HL-60/S4 treated with retinoic acid at 250 ng/mL for 4 days and 3 days (cell line): Measurements from ENCODE around the gene ZFR.

Experiments
- in situ Hi-C: fragments of 300-500 bp; cut with MboI; formaldehyde crosslinking; loops from 2 replicates; pipeline ENCODE4 v1.7.0; 2022; ENCODE audit warnings: low sequenced_read_pairs

ZFR gene

GRCh38 chr5:32444431-32445286 is at the start of gene ZFR:
ZFR (minus strand) TSS chr5:32444740; CDS start chr5:32444658, 82 bp downstream.
- in situ Hi-C loops: no loop called here

- in situ Hi-C loops: no loop called here
Measured at GRCh38 chr5:32490972-32491557, 46.5 kb upstream of the ZFR start.

GRCh38 chr5:32489791-32490562 is 45.4 kb upstream of the ZFR start:
- in situ Hi-C loops: loop anchor here (10.0 kb wide), 1 partner anchor 105 kb away; no protein-coding TSS in a partner anchor

GRCh38 chr5:32487424-32487823 is 42.9 kb upstream of the ZFR start:
- in situ Hi-C loops: loop anchor here (10.0 kb wide), 1 partner anchor 107 kb away; no protein-coding TSS in a partner anchor

- in situ Hi-C loops: loop anchor here (10.0 kb wide), 1 partner anchor 108 kb away; no protein-coding TSS in a partner anchor
Measured at GRCh38 chr5:32487008-32487407, 42.5 kb upstream of the ZFR start.

- in situ Hi-C loops: loop anchor here (10.0 kb wide), 1 partner anchor 113 kb away; no protein-coding TSS in a partner anchor
Measured at GRCh38 chr5:32482193-32482592, 37.7 kb upstream of the ZFR start.

- in situ Hi-C loops: no loop called here
Measured at GRCh38 chr5:32479096-32479495, 34.6 kb upstream of the ZFR start.

- in situ Hi-C loops: no loop called here
Measured at GRCh38 chr5:32476891-32477290, 32.4 kb upstream of the ZFR start.

GRCh38 chr5:32475334-32476097 is 31.0 kb upstream of the ZFR start:
- in situ Hi-C loops: no loop called here

GRCh38 chr5:32474209-32474854 is 29.8 kb upstream of the ZFR start:
- in situ Hi-C loops: no loop called here

- in situ Hi-C loops: no loop called here
Measured at GRCh38 chr5:32473072-32473471, 28.5 kb upstream of the ZFR start.

GRCh38 chr5:32471784-32472183 is 27.2 kb upstream of the ZFR start:
- in situ Hi-C loops: no loop called here

- in situ Hi-C loops: no loop called here
Measured at GRCh38 chr5:32465076-32465475, 20.5 kb upstream of the ZFR start.

- in situ Hi-C loops: no loop called here
Measured at GRCh38 chr5:32462618-32463017, 18.1 kb upstream of the ZFR start.

- in situ Hi-C loops: no loop called here
Measured at GRCh38 chr5:32461441-32462120, 17.0 kb upstream of the ZFR start.

- in situ Hi-C loops: no loop called here
Measured at GRCh38 chr5:32460702-32461101, 16.2 kb upstream of the ZFR start.

- in situ Hi-C loops: no loop called here
Measured at GRCh38 chr5:32458880-32459495, 14.4 kb upstream of the ZFR start.

GRCh38 chr5:32455311-32455710 is 10.8 kb upstream of the ZFR start:
- in situ Hi-C loops: no loop called here

GRCh38 chr5:32454821-32455220 is 10.3 kb upstream of the ZFR start:
- in situ Hi-C loops: no loop called here
